C1 segment of cervical spinal cord (tissue), 14 donors: ENCODE data around the gene NIPAL4.
"Not testable (repeated sequence)": the region's sequence is repeated elsewhere in the genome, so short reads cannot be mapped to it uniquely, and the experiment has no call there.

Experiments
- DNase-seq, 14 donors: peaks; one replicate each; lab custom pipeline; 2025; lab: John Stamatoyannopoulos, UW

NIPAL4 gene

GRCh38 chr5:157459715-157460599, at the start of gene NIPAL4:
Gene NIPAL4 (plus strand): TSS chr5:157460213. CDS start chr5:157460321, 108 bp downstream.
- DNase-seq = peak in 5 of 14 donors; percentile 31 to 69 (median 62)

- DNase-seq = no peak
Observed at GRCh38 chr5:157415838-157416237, 44.2 kb upstream of the NIPAL4 start.

GRCh38 chr5:157419521-157419920, 40.5 kb upstream of the NIPAL4 start:
- not testable (repeated sequence) for DNase-seq

- DNase-seq = not testable (repeated sequence)
Observed at GRCh38 chr5:157429920-157430319, 30.1 kb upstream of the NIPAL4 start.

- DNase-seq = peak in 2 of 14 donors; percentile 48 to 60
Observed at GRCh38 chr5:157431544-157432200, 28.3 kb upstream of the NIPAL4 start.

- no peak for DNase-seq
Observed at GRCh38 chr5:157434096-157434495, 25.9 kb upstream of the NIPAL4 start.

- no peak for DNase-seq
Observed at GRCh38 chr5:157443041-157443549, 16.9 kb upstream of the NIPAL4 start.

- DNase-seq = no peak
Observed at GRCh38 chr5:157444224-157444623, 15.8 kb upstream of the NIPAL4 start.

- DNase-seq = no peak
Observed at GRCh38 chr5:157445745-157446411, 14.1 kb upstream of the NIPAL4 start.

- no peak for DNase-seq
Observed at GRCh38 chr5:157446412-157446935, 13.5 kb upstream of the NIPAL4 start.

GRCh38 chr5:157447201-157447637, 12.8 kb upstream of the NIPAL4 start:
- DNase-seq = peak in 1 of 14 donors; percentile 45

GRCh38 chr5:157449011-157449723, 10.8 kb upstream of the NIPAL4 start:
- DNase-seq = peak in 9 of 14 donors; percentile 26 to 88 (median 46)

GRCh38 chr5:157450024-157450423, 10.0 kb upstream of the NIPAL4 start:
- no peak for DNase-seq

- DNase-seq = no peak
Observed at GRCh38 chr5:157451806-157452205, 8.2 kb upstream of the NIPAL4 start.

- no peak for DNase-seq
Observed at GRCh38 chr5:157454273-157454672, 5.7 kb upstream of the NIPAL4 start.

GRCh38 chr5:157455057-157455456, 5.0 kb upstream of the NIPAL4 start:
- DNase-seq = no peak

- DNase-seq = peak in 12 of 14 donors; percentile 12 to 84 (median 72)
Observed at GRCh38 chr5:157456301-157456700, 3.7 kb upstream of the NIPAL4 start.

GRCh38 chr5:157457391-157457790, 2.6 kb upstream of the NIPAL4 start:
- DNase-seq = no peak

- DNase-seq = no peak
Observed at GRCh38 chr5:157458835-157459234, 1.2 kb upstream of the NIPAL4 start.

GRCh38 chr5:157460921-157461792, 1.1 kb downstream of the NIPAL4 start:
- peak in 1 of 14 donors; percentile 3 for DNase-seq
